HepG2 (cell line): ENCODE measurements around the gene ZNF213. TPM values are rescaled to one million over a fixed set of nuclear protein-coding genes. Genes with fewer than 3 reads are reported as not detected.
A peak's percentile ranks its signal among the peaks of the same experiment; 100 is the strongest.

ENCODE experiments used
- ATAC-seq: fragments of 200-7000 bp; cut with Tn5 transposase; 3 replicates; pipeline ENCODE4 v1.9.1; 2020; ENCODE audit warnings: mild to moderate bottlenecking, moderate library complexity
- BruUV-seq: library from RNA; stranded (reverse); fragments of 400-500 nt; replicated peaks from 2 replicates; lab custom pipeline; 2021; lab: Mats Ljungman, UMichigan
- CTCF ChIA-PET: fragments of 300-600 bp; formaldehyde crosslinking; extraction: SDS; loops from one replicate; lab custom pipeline; 2021; ENCODE audit warnings: low total read pairs, inconsistent platforms, low intra/inter-chr PET ratio; lab: Yijun Ruan, JAX
- POLR2A ChIA-PET: fragments of 350-600 bp; sonication (Branson Sonifier 250); formaldehyde crosslinking; loops from one replicate; lab custom pipeline; 2020; ENCODE audit warnings: antibody characterized with exemption, inconsistent platforms; lab: Yijun Ruan, JAX
- DNase-seq: peaks from one replicate; pipeline ENCODE4 v3.0.0-alpha.2; 2015; ENCODE audit warnings: low spot score
- FAIRE-seq: peaks from 3 replicates; lab custom pipeline; 2011; peaks lifted over from hg19 to GRCh38; lab: Jason Lieb, UNC
- H2AFZ ChIP-seq: one replicate; pipeline ENCODE4 v1.6.1; 2011; ENCODE audit warnings: low read length, inconsistent platforms
- H3K27ac ChIP-seq: fragments of 300-600 bp; 3 replicates; pipeline ENCODE4 v1.8.0; 2011; ENCODE audit warnings: mixed run types, mild to moderate bottlenecking, mixed read lengths, low read length, inconsistent platforms; ENCODE audit not compliant: insufficient read depth; ENCODE audit errors: extremely low read length
- H3K27me3 ChIP-seq, 2 experiments: fragments of 200-600 bp in 1 of 2; 2 replicates in 1 of 2; 3 replicates in 1 of 2; pipeline versions ENCODE4 v1.6.0 to v1.8.0; 2011; ENCODE audit warnings: low read length in 2 of 2, mild to moderate bottlenecking in 2 of 2, moderate library complexity in 2 of 2, inconsistent platforms in 1 of 2; ENCODE audit not compliant: insufficient read depth in 2 of 2, control insufficient read depth in 1 of 2
- H3K36me3 ChIP-seq, 2 experiments: fragments of 200-600 bp in 1 of 2; replicated peaks in 1 of 2; 2 replicates in 1 of 2; 3 replicates in 1 of 2; pipeline versions ENCODE4 v1.5.1 to v1.8.0; 2011; ENCODE audit warnings: low read length in 2 of 2, inconsistent platforms in 1 of 2; ENCODE audit not compliant: insufficient read depth in 2 of 2, control insufficient read depth in 1 of 2
- H3K4me1 ChIP-seq: 2 replicates; pipeline ENCODE4 v1.5.1; 2012; ENCODE audit warnings: low read length, inconsistent platforms; ENCODE audit not compliant: insufficient read depth
- H3K4me2 ChIP-seq: 2 replicates; pipeline ENCODE4 v1.6.0; 2011; ENCODE audit warnings: low read depth, low read length, inconsistent platforms
- H3K4me3 ChIP-seq, 3 experiments: fragments of 200-600 bp in 1 of 3; sonication (generic), shearing (Covaris generic) in 1 of 3; replicated peaks in 1 of 3; 2 replicates each; pipeline ENCODE4 v1.5.1; 2011 to 2016; ENCODE audit warnings: low read length in 3 of 3, inconsistent platforms in 2 of 3, low read depth in 2 of 3, mild to moderate bottlenecking in 2 of 3, control low read depth in 1 of 3, mixed read lengths in 1 of 3; ENCODE audit not compliant: insufficient read depth in 1 of 3
- H3K79me2 ChIP-seq: one replicate; pipeline ENCODE4 v1.6.1; 2011; ENCODE audit warnings: low read length, inconsistent platforms; ENCODE audit not compliant: insufficient read depth
- H3K9ac ChIP-seq: 2 replicates; pipeline ENCODE4 v1.6.0; 2011; ENCODE audit warnings: mild to moderate bottlenecking, low read depth, low read length, inconsistent platforms; ENCODE audit not compliant: insufficient read depth
- H3K9me3 ChIP-seq: 2 replicates; pipeline ENCODE4 v1.5.1; 2012; ENCODE audit warnings: mild to moderate bottlenecking, low read length
- H4K20me1 ChIP-seq: 2 replicates; pipeline ENCODE4 v1.6.0; 2011; ENCODE audit warnings: inconsistent platforms, mild to moderate bottlenecking, low read length, moderate library complexity; ENCODE audit not compliant: insufficient read depth
- HCFC1 ChIP-seq: fragments of 150-350 bp; IDR thresholded peaks from 2 replicates; pipeline ENCODE4 v1.6.1; 2014; ENCODE audit warnings: low read depth, low read length
- RNF219 ChIP-seq: sonication (generic); formaldehyde crosslinking; IDR thresholded peaks from 2 replicates; pipeline ENCODE4 v1.5.0; 2020; ENCODE audit warnings: mild to moderate bottlenecking, missing genetic modification reagents
- TGIF2 ChIP-seq: IDR thresholded peaks from 2 replicates; pipeline ENCODE4 v1.6.1; 2016; ENCODE audit warnings: control low read depth, missing compliant biosample characterization
- ZNF275 ChIP-seq: sonication (generic); formaldehyde crosslinking; IDR thresholded peaks from 2 replicates; pipeline ENCODE4 v1.8.0; 2022; ENCODE audit warnings: missing genetic modification reagents, mild to moderate bottlenecking, inconsistent platforms, borderline replicate concordance
- ZNF441 ChIP-seq: sonication (generic); formaldehyde crosslinking; IDR thresholded peaks from 2 replicates; pipeline ENCODE4 v1.7.0; 2021; ENCODE audit warnings: missing genetic modification reagents, borderline replicate concordance
- ZNF501 ChIP-seq: sonication (generic); formaldehyde crosslinking; IDR thresholded peaks from 2 replicates; pipeline ENCODE4 v1.5.1; 2020; ENCODE audit warnings: mild to moderate bottlenecking, moderate library complexity, missing genetic modification reagents
- ZNF691 ChIP-seq: sonication (generic); formaldehyde crosslinking; IDR thresholded peaks from 2 replicates; pipeline ENCODE4 v1.4.0; 2020; ENCODE audit warnings: missing genetic modification reagents, low read depth, mild to moderate bottlenecking, borderline replicate concordance
- ZSCAN22 ChIP-seq: sonication (generic); formaldehyde crosslinking; IDR thresholded peaks from 2 replicates; pipeline ENCODE4 v1.4.0; 2020; ENCODE audit warnings: mild to moderate bottlenecking, missing genetic modification reagents
- WGBS: methylation state at CpG from one replicate; pipeline ENCODE4 v1.1.6; 2017; ENCODE audit warnings: low lambda C conversion rate; 5-methylcytosine and 5-hydroxymethylcytosine counted together
- in situ Hi-C: cut with HindIII; loops from 2 replicates; pipeline ENCODE4 v1.10.0; 2017; ENCODE audit warnings: low pct_unique_long_range_greater_than_20kb; ENCODE audit not compliant: extremely low pct_ligation_motif_present
- intact Hi-C: fragments of 100-400 bp; cut with micrococcal nuclease; formaldehyde crosslinking; loops from one replicate; pipeline ENCODE4 v1.10.0; 2022; ENCODE audit not compliant: unreplicated experiment
- polyA plus RNA-seq, 8 experiments: library from polyadenylated mRNA; depleted of rRNA in 3 of 8; stranded (reverse) in 7 of 8; unstranded in 1 of 8; fragments of >200 nt; fragmentation: Illumina TruSeq in 4 of 8; extraction: Trizol in 4 of 8; gene quantifications; 2 replicates each; pipeline versions ENCODE4 v1.2.1 to v1.2.3, GENCODE V29; 2011 to 2016; ENCODE audit warnings: low read depth in 4 of 8, missing spikeins in 1 of 8, mixed read lengths in 1 of 8; ENCODE audit not compliant: insufficient read depth in 1 of 8
- total RNA-seq, 5 experiments: library from RNA; depleted of rRNA; stranded (reverse); fragments of >200 nt; fragmentation: Illumina TruSeq; extraction: Trizol; gene quantifications; 2 replicates each; pipeline ENCODE4 v1.2.3, GENCODE V29; 2016; ENCODE audit warnings: low read depth in 1 of 5

ZNF213 gene
- total and polyA plus RNA-seq, 2 of the 13 experiments (the other 11 are each of a cell fraction or from before 2014, with no cell fraction given): 0.59 to 0.97 TPM

GRCh38 chr16:3099395-3099731 lies 35.5 kb upstream of the ZNF213 start:
- Histone ChIP-seq H3K79me2 (no peaks in the 10 kb centered on the region), H3K36me3 (no peaks in the 10 kb centered on the region), H3K27ac (no peak overlapping the region), H2AFZ (peak overlapping the region; percentile 87), H3K4me3 (peak overlapping the region in 1 of 3 experiments; percentile 62; a peak in 2 of 6 replicates), H3K27me3 (peaks cover 0 to 13% of the 10 kb centered on the region in 2 experiments; a peak in 2 of 5 replicates), H3K4me1 (peaks cover 58% of the 10 kb centered on the region), H3K9me3 (no peaks in the 10 kb centered on the region), H4K20me1 (no peaks in the 10 kb centered on the region), H3K4me2 (peak overlapping the region; percentile 86), H3K9ac (no peak overlapping the region)
- ATAC-seq (no peak), FAIRE-seq (no peak), DNase-seq (no peak)
- BruUV-seq: no TSS peak
- intact Hi-C loops: loop anchor here (5.0 kb wide), 1 partner anchor 33 kb away; no protein-coding TSS in a partner anchor
- TF ChIP-seq ZSCAN22: no peak
- no peak for TF ChIP-seq ZNF691 (CRISPR knock-in tag)
- 0 out of 2 replicates have a peak, but pooled peaks have one; percentile 6 for TF ChIP-seq ZNF501 (CRISPR knock-in tag)
- TF ChIP-seq ZNF275 (CRISPR knock-in tag): no peak
- no peak for TF ChIP-seq RNF219
- no peak for TF ChIP-seq TGIF2 (CRISPR knock-in tag)
- no peak for TF ChIP-seq HCFC1
- no peak for TF ChIP-seq ZNF441
- ChIA-PET CTCF (no interaction called here), POLR2A (interaction anchor here (2.8 to 2.9 kb wide), 2 partner anchors 12 to 50 kb away, joined by 6 to 17 read pairs; no protein-coding TSS in a partner anchor)
- WGBS: 63% methylated on average over 5 of the region's 5 CpGs
- in situ Hi-C loops: no loop called here
